GM10847 (cell line): Measurements from ENCODE around the gene NEURL4.

Experiments used
- POLR2A ChIP-seq: IDR thresholded peaks from 2 replicates; pipeline ENCODE4 v1.6.1; 2011; ENCODE audit not compliant: insufficient read length; ENCODE audit errors: extremely low read depth

NEURL4 gene

DNA sequence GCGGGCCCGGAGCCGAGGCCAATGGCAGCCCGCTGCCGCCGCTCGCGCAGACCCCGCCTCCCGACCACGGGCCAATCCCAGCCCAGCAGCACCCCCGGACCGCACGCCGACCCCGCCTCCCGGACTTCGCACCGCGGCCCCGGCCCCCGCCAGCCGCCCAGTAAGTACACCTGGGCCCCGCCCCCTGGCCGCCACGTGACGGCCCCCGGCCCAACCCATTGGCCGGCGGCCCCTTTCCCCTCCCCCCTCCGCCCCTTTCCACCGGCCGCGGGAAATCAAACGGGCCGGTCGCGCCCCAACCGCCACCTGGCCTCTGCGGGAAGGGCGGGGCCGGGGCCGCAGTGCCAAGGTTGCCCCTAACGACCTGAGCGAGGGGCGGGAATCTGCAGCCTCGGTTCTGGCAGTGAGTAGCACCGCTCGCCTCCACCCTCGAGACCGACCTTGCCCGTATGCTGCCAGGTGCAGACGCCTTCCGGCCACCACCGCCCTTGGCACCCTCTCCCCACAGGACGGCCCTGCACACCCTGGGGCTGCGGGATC is 34.5 kb downstream of the NEURL4 start, which contains the start of gene YBX2:
TSS of gene YBX2 (minus strand) at position 26 of the 540 bp plus-strand sequence. CDS start 139 bp downstream, outside the sequence.
- TF ChIP-seq POLR2A = no peak

DNA sequence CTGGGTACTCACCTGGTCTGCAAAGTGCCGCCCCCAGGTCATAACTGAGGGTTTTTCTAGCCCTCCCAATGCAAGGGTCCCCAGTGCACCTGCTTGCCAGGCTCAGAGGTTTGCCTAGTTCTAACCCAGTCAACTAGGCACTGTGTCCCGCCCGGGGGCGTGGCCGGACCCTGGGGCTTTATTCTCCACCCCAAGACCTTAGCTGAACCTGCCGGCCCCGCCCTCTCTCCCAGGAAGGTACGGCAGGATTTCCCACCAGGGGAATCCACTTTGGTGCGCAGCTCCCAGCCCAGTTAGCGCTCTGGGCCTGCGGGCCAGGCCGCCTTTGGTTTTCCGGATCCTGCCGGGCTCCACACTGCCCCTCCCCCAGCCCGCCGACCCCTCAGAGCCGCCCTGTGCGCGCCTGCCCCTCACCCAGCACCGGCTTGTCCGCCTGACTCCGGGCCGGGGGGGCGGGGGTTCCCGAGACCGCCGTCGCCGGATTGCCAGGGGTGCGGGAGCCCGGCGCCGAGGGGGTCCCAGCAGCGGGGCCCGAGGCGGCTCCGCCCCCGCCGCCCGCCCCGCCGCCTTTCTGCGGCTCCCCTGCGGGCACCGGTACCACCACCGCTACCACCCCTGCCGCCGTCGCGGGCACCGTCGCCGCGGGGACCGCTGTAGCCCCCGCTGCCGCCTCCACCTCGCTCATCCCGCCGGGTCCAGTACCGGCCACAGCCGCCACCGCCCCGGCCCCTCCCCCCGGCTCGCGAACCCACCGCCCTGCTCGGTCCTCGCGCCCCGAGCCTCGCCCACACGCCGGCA is 35.1 kb downstream of the NEURL4 start:
- TF ChIP-seq POLR2A = no peak

DNA sequence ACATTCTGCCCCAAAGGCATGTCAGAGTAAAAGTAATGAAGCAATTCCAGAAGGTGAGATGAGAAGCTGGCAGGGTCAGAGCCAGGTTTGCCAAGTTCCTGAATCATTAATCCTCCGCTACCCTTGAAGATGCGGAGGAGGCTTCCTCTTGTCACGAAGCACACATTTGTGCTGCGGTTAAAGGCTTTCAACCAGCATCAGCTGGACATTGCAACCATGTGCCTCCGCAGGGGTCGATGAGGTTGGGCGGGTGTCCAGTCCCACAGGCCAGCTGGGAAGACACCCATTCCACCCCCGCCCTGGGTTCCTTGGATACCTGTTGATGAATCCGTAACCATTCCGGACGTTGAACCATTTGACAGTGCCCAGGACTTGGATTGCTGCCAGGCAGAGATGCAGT is 36.0 kb downstream of the NEURL4 start:
- TF ChIP-seq POLR2A = no peak

DNA sequence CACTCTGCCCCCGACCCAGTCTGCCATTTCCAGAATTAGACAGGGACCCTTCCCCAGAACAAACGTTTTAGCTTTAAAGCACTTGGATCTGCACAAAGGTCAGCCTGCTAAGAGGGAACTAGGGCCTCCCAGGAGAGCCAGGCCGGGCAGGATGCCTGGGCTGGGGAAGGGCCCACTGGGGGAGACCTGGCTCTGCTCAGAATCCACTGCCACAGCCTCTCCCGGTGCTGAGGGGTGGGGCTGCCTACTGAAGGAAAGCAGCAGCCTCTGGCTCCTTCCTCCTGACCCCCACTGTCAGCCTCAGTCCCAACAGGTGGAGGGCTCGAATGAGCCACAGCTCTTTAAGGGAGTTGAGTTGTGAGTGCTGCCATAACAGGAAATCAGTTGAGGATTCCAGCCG is 36.4 kb downstream of the NEURL4 start:
- TF ChIP-seq POLR2A = no peak

DNA sequence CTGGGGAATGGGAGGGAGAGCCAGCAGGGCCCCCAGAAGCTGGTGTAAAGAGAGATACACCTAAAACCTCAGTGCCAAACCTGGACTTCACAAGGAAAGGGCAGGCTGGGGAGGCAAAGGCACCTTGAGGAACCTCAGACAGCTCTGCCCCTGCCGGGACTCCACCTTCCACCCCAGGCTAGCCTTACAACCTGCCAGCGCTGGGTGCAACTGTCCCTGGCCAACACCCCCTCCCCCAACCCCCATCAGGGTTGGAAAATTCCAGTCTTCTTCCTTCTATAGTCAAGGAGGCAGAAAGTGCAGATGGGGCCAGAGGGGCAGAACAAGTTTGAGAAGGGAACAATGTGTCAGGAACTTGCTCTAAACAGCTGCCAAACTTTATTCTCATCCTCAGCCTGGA is 36.9 kb downstream of the NEURL4 start:
- no peak for TF ChIP-seq POLR2A

DNA sequence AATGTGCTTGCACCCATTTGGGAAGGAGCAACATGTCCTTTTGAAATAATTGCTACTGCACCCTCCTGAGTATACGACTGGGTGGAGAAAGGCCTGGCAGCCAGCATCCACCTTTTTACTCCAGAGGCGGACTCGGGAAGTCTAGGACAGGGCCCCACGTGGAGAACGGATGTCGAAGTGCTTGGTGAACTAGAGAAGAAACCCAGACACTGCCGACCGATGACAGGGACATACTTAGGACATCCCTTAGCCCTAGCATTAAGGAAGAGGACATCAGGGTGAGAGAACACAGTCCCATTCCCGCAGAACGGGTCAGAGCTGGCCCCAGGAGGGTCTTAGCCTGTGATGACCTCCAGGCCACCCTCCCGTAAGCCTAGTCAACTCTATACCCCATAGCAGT is 38.5 kb downstream of the NEURL4 start:
- TF ChIP-seq POLR2A = no peak

DNA sequence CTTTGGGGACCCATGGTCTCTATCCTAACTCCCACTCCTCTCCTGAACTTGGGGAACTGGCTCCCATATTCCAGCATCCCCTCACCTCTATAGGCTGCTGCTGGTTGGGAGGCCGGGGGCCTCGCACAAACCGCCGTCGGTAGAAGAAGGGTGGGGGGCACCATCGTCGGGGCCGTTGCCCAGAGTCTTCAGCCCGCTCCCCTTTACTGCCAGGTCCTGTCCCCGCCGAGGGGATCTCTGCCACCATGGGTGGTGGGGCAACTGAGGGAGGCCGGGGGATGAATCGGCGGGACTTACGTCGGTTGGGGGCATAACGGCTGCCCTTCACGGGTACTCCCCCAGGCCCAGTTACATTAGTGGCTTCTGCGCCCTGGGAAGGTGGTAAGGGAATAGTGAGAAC is 39.0 kb downstream of the NEURL4 start:
- no peak for TF ChIP-seq POLR2A

DNA sequence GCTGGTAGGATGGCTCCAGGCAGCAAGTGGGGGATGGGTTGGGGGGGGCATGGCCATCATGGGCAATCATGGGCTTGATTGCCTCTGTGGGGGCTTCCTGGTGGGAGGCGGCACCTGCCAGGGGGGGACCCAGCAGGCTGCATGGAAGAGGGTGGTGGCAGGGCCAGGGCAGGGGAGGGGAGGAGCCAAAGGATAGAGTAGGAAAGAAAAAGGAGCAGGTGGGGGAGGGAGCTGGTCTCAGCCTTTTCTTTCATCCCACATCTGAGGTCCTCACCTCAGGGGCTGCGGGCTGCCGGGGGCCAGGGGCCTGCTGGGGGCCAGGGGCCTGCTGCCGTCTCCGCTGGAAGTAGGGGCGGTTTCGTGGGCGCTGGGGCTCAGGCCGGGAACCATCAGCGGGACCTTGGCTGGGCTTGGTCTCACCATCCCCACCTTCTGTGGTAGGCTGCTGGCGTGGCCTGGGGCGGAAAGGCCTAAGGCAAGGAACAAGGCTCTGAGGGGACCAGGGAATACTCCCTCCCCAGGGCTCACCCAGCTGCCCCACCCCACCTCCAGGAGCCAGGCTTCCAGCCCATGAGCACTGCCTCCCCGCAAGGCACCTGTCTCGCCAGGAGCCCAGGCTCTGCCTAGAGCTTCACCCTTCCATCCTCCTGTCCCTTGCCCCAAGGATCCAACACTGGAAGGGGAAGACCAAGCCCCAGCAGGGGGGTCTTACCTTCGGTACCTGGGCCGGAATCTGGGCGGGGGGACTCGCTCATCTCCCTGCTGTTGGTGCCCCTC is 39.7 kb downstream of the NEURL4 start:
- no peak for TF ChIP-seq POLR2A

DNA sequence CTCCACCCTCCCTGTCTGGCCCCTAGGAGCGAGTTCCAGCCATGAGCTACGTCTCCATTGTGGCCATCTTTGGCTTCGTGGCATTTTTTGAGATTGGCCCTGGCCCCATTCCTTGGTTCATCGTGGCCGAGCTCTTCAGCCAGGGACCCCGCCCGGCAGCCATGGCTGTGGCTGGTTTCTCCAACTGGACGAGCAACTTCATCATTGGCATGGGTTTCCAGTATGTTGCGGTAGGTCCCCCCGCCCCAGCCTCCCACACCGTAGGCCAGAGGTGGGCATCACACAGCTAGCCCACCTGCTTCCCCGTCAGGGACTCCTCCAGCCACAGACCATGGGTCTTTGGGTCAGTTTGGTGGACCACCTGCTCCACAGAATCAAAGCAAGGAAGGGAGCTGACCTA is 43.5 kb downstream of the NEURL4 start:
- no peak for TF ChIP-seq POLR2A

DNA sequence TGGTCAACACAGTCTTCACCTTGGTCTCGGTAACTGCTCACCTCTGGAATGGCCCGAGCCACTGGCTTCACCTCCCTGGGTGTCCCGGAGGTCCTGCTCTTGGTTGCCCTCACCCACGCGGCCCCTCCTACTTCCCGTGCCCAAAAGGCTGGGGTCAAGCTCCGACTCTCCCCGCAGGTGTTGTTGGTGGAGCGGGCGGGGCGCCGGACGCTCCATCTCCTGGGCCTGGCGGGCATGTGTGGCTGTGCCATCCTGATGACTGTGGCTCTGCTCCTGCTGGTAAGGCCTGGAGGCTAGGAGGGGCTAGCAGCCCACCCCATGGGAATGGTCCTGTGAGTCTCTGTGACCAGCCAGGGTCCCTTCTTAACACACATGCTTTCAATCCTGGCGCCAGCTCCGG is 44.2 kb downstream of the NEURL4 start:
- no peak for TF ChIP-seq POLR2A

DNA sequence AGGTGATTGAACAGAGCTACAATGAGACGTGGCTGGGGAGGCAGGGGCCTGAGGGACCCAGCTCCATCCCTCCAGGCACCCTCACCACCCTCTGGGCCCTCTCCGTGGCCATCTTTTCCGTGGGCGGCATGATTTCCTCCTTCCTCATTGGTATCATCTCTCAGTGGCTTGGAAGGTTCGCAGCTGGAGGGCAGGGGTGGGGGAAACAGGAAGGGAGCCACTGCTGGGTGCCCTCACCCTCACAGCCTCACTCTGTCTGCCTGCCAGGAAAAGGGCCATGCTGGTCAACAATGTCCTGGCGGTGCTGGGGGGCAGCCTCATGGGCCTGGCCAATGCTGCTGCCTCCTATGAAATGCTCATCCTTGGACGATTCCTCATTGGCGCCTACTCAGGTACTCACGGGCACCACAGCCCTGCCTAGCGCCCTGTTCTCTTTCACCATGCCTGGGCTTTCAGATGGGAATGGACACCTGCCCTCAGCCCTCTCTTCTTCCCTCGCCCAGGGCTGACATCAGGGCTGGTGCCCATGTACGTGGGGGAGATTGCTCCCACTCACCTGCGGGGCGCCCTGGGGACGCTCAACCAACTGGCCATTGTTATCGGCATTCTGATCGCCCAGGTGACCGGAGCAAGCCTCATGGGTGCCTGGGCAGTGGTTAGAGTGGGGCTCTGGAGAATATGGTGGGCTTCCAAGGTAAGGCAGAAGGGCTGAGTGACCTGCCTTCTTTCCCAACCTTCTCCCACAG is 45.5 kb downstream of the NEURL4 start:
- TF ChIP-seq POLR2A = no peak

DNA sequence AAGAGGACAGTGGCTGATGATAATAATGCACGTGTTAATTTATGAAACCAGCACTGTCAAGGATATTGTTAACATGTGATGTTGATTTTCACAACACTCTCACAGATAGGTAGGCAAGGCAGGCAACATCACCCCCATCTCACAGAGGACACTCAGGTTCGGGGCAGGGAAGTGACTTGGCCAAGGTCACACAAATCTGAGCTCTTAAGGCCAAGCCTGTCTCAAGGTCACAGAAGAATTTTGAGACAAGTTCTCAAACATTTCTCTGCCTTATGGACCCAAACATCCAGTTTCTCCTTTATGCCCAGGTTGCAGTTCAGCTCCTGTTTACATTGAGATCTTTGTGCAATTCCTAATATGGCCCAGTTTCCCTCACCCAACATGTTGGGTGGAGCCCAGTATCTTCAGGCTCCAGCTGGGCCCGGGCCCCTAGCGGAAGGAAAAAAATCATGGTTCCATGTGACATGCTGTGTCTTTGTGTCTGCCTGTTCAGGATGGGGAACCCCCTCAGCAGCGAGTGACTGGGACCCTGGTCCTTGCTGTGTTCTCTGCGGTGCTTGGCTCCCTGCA is 46.3 kb downstream of the NEURL4 start:
- TF ChIP-seq POLR2A = no peak

DNA sequence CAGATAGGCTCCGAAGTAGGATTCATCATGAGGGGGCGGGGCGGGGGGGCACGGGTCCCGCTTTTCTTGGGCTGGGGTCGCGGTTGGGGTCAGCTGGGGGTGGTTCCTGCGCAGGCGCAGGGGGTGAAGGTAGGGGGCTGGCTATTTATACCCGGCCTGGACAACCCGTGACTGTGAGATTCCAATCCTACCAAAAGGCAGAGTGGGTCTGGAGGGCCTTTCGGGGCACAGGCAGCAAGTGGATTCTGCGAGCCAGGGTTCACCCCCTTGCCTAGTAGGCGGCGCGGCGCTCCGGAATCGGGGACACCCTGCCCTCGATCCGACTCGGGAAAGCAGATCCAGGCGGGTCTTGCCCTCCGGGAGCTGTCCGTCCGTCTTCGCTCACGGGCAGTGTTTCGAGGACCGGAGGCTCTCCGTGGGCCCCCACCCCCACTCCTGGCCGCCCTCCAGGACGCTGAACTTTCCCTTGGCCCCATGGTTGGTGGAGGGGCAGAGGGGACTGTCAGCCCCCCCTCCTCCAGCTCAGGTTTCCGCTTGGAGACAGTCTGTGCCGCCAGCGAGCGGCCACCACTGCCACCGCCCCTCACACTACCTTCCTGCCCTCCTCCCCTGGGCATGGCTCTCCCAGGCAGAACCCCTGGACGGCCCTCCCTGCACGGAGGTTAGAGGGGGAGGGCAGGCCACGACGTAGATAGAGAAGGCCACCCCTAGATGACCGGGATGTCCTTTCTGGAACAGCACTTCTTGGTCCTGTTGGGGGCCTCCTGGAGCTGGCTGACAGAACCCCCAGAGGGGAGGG is 47.0 kb downstream of the NEURL4 start:
- TF ChIP-seq POLR2A = no peak
